Measurements from ENCODE around the gene EPB41L4B.

- no peak for TF ChIP-seq CTCF (IDR thresholded peaks at IDR 0.05)
- no peak for TF ChIP-seq POLR2A (IDR thresholded peaks at IDR 0.05)
- TF ChIP-seq POLR2AphosphoS5 (IDR thresholded peaks at IDR 0.05; ENCODE audit: insufficient read depth in 1 of 2, low read depth in 1 of 2), result no peak
Observed at GRCh38 chr9:109139851-109140250, 181.0 kb downstream of the EPB41L4B start.
